GM18907 (cell line): ENCODE data around the gene IGFBP7.
"Not testable (repeated sequence)": the region's sequence is repeated elsewhere in the genome, so short reads cannot be mapped to it uniquely, and the experiment has no call there.

ENCODE experiments used
- ATAC-seq: cut with Tn5 transposase; IDR thresholded peaks from one replicate; pipeline ENCODE4 v1.9.1; 2021; ENCODE audit warnings: mild to moderate bottlenecking, moderate library complexity; ENCODE audit not compliant: unreplicated experiment

The IGFBP7 gene

GRCh38 chr4:57075367-57075766 lies 34.8 kb downstream of the IGFBP7 start:
- ATAC-seq: no peak

- no peak for ATAC-seq
Observed at GRCh38 chr4:57074744-57075143, 35.4 kb downstream of the IGFBP7 start.

- ATAC-seq: no peak
Observed at GRCh38 chr4:57073559-57073958, 36.6 kb downstream of the IGFBP7 start.

- ATAC-seq: no peak
Observed at GRCh38 chr4:57071326-57071725, 38.9 kb downstream of the IGFBP7 start.

GRCh38 chr4:57070461-57070860 lies 39.7 kb downstream of the IGFBP7 start:
- no peak for ATAC-seq

GRCh38 chr4:57068237-57068981 lies 41.8 kb downstream of the IGFBP7 start:
- ATAC-seq: no peak

GRCh38 chr4:57065730-57066482 lies 44.3 kb downstream of the IGFBP7 start:
- no peak for ATAC-seq

GRCh38 chr4:57064811-57065711 lies 45.1 kb downstream of the IGFBP7 start:
- ATAC-seq: no peak

GRCh38 chr4:57064120-57064519 lies 46.1 kb downstream of the IGFBP7 start:
- ATAC-seq: no peak

GRCh38 chr4:57063518-57063917 lies 46.7 kb downstream of the IGFBP7 start:
- no peak for ATAC-seq

- ATAC-seq: no peak
Observed at GRCh38 chr4:57061395-57061794, 48.8 kb downstream of the IGFBP7 start.

GRCh38 chr4:57060717-57061067 lies 49.5 kb downstream of the IGFBP7 start:
- ATAC-seq: not testable (repeated sequence)

- no peak for ATAC-seq
Observed at GRCh38 chr4:57059890-57060716, 50.1 kb downstream of the IGFBP7 start.

- ATAC-seq: no peak
Observed at GRCh38 chr4:57055886-57056285, 54.3 kb downstream of the IGFBP7 start.

- no peak for ATAC-seq
Observed at GRCh38 chr4:57053508-57053907, 56.7 kb downstream of the IGFBP7 start.

- ATAC-seq: no peak
Observed at GRCh38 chr4:57051524-57051923, 58.7 kb downstream of the IGFBP7 start.

GRCh38 chr4:57051095-57051494 lies 59.1 kb downstream of the IGFBP7 start:
- no peak for ATAC-seq

GRCh38 chr4:57048590-57049304 lies 61.4 kb downstream of the IGFBP7 start:
- no peak for ATAC-seq

GRCh38 chr4:57047046-57047445 lies 63.1 kb downstream of the IGFBP7 start:
- ATAC-seq: not testable (repeated sequence)

GRCh38 chr4:57044996-57045395 lies 65.2 kb downstream of the IGFBP7 start:
- no peak for ATAC-seq
